SHP77 (cell line): ENCODE results near the gene FXYD3.
"Not testable (repeated sequence)": the region's sequence is repeated elsewhere in the genome, so short reads cannot be mapped to it uniquely, and the experiment has no call there.

Experiments
- DNase-seq, 2 experiments: peaks; one replicate each; lab custom pipeline; 2025; lab: John Stamatoyannopoulos, UW

The FXYD3 gene

DNA sequence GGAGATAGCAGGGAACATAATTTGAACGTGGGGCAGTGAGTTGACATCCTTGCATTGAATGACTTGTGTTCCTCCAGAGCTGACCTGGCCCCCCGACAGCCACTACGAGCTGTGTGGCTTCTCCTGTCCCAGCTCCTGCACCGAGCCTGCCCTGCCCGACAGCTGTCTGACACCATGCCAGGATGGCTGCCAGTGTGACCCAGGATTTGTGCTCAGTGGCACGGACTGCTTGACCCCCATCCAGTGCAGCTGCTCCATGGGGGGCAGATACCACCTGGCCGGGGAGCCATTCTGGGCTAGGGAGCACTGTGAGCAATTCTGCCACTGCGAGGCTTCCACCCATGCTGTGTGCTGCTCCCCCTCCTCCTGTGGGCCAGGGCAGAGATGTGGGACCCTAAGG is 29.2 kb upstream of the FXYD3 start:
- no peak for DNase-seq

DNA sequence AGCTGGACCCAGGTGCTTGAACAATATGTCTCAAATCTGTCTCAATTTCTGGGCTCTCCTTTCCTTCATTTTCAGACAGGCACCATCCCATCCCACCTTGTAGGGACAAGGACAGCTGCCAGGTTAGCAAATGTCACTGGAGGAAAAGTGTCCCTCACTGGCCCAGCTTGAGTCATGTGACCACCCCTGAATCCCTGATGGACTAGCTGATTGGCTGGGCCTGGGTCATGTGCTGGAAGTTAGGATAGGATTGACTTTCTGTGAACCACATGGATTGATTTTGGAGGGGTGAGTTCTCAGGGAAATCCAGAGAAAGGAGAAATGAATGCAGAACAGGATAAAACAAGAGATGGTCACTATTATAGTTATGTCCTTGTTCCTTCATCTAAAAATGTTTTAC is 28.2 kb upstream of the FXYD3 start:
- no peak for DNase-seq

DNA sequence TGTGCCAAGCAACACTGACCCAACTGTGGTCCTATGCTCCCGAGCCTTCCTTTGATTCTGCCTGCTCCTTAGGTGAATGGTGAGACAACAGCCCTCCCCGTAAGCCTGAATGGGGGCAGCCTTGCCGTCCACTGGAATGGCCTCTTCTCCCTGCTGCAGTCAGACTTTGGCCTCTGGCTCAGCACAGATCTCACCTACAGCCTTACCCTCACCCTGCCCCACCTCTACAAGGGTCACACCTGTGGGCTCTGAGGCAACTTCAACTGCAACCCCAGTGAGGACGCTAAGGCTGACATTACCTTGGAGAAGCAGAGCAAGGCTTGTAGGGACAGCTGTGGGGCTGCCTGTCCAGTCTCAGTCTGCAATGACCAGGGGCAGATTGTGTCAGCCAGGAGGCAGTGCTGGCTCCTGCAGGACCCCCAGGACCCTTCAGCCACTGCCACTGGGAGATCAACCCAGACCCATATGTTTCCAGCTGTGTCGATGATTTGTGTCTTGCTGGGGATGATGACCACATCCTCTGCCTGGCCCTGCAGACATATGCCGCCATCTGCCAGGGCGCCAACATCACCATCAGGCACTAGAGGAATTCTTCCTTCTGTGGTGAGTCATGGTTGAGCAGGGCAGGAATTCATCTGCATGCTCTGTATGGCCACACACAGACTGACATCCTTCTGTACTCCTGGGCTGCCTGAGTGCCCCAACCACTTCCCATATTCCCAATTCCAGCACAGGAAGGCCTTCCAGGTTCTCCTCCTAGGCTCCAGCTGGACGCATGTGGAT is 27.3 kb upstream of the FXYD3 start:
- no peak for DNase-seq

DNA sequence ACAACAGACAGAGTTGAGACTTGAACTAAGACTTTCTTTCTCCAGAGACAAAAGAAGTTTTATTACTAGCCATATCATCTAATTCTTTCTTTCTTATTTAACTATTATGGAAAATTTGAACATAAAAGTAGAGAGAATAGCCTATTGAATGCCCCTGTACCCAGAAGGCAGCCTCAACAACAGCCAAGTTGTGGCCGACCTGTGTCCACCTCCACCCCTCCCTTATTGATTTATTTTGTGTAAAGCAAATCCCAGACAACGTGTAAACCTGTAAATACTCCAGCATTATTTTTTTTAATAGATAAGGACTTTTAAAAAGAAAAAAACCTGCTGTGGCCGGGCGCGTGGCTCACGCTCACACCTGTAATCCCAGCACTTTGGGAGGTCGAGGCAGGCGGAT is 26.1 kb upstream of the FXYD3 start:
- no peak for DNase-seq

DNA sequence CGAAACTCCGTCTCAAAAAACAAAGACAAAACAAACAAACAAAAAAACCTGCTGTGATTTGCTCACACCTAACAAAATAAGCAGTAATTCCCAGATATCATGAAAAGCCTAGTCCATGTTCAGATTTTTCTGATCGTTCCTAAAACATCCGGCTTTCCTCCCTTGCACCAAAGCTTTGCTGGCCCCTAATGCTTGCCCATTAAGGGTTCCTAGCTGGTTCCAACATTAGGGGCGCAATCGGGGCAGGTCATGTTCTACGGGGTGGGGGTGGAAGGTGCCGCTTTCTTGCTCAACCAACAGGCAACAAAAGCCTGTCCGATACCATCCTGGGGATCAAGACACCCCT is 25.5 kb upstream of the FXYD3 start:
- DNase-seq: no peak

DNA sequence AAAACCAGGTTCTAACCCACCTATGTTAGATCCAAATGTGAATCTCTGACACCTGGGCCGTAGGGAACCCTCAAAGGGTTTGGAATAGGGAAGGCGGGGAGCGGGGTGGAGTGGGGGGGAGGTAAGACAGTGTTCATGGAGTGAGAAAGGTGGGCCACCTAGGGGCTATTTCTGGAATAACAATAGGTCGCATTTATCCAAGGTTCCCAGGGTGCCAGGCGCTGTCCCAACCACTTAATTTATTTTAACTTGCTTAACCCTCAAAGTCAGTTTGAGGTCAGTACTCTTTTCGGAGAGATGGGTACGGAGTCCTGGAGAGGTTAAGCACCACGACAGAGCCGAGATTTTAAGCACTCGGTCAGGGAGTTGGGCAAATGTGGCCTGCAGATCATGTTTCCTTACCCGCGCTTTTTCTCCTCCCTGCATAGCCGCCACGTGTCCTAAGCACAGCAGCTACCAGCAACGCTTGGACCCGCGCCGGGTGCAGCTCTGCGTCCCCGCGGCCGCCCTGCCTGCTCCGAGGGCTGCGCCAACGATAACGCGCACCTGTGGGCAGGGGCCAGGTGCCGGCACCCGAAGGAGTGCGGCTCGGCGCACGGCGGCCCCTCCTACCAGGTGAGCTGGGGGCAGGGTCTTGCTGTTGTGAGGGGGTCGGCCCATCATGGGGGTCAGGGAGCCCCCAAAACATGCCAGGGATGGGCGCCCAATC is 25.0 kb upstream of the FXYD3 start:
- DNase-seq: peak; percentile 34 to 49

DNA sequence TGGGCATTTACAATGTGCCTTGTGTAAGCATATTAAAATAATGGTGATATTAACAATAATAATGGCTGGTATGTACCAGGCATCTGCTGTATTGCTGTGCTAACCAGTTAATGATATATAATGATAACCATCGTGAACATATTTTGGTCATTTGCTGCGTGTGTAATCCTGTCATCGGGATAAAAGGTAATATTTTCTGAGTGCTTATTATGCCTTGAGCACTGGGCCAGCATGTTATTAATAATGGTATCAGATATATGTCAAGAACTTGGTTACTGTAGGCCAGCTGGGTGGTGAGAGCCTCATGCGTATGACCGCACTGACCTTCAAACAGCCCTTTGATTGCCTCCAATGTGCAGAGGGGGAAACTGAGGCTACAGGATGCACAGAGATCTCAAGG is 22.2 kb upstream of the FXYD3 start:
- no peak for DNase-seq

DNA sequence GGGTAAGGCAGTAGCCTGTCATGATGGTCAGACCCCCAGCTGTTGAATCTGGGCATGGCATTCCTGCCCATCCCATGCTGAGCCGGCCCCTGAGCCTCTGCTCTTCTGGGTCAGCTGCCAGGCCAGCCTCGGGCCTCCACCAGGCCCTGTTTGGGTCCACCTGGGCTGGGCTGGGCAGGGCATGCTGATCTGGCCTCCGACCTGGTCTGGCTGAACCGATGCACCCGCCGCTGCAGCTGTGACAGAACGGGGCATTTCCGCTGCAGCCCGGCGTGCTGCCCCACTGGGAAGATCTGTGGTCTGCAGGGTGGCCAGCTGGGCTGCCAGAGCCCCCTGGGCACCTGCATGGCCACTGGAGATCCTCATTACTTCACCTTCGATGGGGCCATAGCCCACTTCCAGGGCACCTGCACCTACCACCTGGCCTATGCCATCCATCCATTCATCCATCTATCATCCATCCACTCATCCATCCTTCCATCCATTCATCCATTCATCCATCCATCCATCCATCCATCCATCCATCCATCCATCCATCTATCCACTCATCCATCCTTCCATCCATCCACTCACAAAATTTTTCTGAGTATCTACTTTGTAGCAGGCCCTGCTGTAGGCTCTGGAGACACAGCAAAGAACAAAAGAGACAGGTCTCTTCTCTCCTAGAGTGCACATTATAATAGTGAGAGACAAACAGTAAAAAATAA is 21.5 kb upstream of the FXYD3 start:
- DNase-seq: no peak

DNA sequence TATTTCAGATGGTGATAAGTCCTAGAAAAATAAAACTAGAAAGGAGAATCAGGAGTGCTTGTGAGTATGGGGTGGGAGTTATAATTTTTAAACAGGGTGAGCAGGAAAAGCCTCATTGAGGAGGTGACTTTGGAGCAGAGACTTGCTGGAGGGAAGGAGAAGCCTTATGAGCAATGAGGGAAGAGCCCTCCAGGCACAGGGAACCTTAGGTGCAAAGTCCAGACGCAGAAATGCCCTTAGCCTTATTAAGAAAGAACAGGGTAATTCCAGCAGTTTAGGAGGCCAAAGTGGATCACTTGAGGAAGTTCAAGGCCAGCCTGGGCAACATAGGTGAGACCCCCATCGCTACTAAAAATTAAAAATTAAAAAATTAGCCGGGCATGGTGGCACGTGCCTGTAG is 21.0 kb upstream of the FXYD3 start:
- no peak for DNase-seq

DNA sequence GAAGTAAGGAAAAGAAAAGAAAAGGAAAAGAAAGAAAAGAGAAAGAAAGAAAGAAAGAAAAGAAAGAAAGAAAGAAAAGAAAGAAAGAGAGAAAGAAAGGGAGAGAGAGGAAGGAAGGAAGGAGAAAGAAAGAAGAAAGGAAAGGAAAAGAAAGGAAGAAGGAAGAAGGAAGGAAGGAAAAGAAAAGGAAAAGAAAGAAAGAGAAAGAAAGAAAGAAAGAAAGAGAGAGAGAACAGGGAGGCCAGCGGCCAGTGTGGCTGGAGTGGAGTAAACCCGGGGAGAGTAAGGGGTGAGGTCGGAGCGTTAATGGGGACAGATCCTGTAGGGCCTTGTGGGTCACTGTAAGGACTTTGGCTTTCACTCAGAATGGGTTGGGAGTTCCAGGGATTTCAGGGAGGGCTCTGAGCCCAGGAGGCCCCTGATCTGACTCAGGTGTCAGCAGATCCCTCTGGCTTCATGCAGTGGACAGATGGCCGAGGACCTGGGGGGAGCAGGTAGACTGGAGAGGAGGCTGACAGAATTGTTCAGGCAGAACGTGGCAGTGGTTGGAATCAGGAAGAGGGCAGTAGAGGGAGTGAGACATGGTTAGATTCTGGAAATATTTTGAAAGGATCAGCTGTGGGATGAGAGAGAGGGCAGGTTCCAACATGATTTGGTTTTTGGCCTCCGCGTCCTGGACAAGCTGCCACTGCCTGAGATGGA is 19.8 kb upstream of the FXYD3 start:
- DNase-seq: no peak

DNA sequence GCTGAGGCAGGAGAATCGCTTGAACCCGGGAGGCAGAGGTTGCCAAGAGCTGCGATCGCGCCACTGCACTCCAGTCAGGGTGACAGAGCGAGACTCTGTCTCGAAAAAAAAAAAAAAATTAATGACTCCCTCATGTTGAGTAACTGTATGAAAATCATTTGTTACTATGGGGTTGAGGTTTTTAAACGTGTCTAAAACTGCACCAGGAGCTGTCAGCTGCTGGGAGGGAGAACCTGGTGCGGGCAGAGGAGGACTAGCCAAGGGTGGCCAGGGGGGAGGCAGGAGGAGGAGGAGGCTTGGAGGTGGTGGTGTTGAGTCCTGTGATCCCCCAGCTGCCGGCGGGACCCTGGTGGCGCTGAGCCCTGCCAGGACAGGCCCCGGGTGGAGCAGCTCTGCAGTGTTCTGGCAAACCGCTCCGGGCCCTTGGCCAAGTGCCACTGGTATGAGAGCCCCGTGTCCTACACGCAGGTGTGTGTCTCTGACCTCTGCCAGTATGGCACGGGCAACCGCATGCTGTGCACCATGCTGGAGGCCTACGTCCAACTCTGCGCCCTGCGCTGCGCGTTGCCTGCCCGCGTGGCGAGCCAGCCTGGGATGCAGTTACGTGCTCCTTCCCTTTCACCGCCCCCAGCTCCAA is 17.1 kb upstream of the FXYD3 start:
- DNase-seq: no peak

DNA sequence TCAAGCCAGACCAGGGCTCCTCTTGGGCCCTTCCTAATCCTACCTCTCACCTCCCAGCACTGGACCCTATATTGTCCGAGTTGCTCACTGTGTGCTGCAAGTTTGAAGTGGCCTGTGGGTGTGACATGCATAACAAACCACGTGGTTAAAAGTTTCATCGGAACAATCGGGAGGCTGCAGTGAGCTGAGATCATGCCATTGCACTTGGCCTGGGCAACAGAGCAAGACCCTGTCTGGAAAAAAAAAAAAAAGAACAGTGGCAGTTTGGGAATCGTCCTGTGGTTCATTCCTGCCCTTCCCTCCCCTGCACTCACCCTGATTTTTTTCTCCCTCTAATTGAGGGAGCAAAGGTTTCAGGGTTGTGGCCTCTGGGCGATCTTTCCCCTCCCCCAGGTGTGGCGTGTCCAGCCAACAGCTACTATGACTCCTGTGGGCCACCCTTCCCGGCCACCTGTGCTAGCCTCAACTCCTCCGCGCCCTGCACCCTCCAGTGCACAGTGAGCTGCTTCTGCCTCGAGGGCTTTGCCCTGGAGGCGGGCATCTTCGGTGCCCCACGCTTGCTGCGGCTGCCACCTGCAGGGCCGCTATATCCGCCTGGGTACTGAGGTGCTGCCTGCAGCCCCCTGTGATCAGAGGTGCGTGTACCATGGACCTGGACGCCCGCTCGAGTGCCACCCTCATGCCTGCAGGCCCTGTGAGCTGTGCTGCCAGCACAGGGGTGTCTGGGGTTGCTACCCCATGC is 16.3 kb upstream of the FXYD3 start:
- no peak for DNase-seq

DNA sequence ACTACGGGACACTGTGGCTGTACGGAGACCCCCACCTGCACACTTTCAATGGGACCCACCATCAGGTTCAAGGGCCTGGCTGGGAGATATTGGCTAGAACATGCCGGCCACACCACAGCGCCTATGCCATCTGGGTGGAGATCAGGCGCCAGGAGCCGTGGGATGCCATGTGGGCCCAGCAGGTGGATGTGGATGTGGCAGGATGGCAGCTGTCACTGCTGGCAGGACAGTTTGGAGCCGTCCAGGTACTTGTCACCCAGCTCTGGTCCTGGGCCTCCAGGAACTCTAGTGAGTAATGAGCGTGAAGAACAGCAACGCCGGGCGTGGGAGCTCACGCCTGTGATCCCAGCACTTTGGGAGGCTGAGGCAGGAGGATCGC is 15.7 kb upstream of the FXYD3 start:
- DNase-seq: no peak

DNA sequence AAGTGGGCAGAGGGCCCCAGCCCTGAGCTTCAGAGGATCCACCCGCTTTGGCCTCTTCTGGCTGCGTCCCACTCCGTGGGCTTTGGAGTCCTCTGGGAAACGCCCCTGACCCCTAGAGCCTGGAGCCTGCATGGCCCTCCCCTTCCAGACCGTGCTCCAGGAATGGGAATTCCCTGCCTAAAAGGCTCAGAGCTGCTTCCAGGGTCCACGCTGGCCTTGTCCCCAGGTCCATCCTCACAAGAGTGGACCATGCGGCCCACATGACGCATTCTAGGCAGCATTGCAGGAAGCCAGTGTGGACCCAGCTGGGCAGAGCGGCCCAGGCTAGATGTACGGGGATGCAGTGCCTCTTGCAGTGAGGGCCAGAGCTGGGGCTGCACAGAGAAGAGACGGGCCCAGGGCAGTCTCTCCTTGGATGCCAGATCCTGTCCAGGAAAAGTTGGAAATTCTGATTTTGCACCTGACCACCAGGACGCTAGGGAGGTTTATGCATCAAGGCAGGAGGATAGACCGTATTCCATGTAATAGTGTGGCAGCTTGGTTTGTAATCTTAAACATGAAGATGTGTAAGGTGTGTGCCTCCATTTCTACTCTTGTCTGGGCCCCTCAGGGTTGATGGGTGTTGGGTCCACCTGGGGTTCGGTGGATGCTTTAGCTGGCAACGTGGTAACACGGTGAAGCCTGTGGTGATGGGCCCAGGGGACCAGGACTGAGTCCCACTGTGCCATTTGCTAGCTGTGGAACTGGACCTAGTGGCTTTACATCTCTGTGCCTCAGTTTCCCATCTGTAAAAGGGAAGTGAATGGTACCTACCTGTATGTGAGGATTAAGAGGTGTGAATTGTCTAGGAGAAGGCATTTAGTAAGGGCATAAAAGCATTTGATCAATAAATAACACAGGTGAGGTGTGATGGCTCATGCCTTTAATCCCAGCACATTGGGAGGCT is 14.8 kb upstream of the FXYD3 start:
- DNase-seq: no peak

DNA sequence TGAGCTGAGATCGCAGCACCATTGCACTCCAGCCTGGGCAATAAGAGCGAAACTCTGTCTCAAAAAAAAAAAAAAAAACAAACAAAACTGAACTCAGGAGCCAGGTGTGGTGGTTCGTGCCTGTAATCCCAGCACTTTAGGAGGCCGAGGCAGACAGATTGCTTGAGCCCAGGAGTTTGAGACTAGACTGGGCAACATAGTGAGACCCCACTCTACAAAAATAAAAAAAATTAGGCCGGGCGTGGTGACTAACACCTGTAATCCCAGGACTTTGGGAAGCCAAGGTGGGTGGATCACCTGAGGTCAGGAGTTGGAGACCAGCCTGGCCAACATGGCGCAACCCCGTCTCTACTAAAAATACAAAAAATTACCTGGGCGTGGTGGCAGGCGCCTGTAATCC is 13.7 kb upstream of the FXYD3 start:
- DNase-seq: not testable (repeated sequence)

DNA sequence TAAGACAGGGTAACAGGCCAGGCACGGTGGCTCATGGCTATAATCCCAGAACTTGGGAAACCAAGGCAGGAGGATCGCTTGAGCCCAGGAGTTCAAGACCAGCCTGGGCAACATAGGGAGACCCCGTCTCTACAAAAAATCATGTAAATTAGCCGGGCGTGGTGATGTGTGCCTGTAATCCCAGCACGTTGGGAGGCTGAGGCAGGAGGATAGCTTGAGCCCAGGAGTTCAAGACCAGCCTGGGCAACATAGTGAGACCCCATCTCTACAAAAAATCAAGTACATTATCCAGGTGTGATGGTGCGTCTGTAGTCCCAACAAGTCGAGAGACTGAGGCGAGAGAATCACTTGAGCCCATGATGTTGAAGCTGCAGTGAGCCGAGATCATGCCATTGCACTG is 12.0 kb upstream of the FXYD3 start:
- DNase-seq: not testable (repeated sequence)

DNA sequence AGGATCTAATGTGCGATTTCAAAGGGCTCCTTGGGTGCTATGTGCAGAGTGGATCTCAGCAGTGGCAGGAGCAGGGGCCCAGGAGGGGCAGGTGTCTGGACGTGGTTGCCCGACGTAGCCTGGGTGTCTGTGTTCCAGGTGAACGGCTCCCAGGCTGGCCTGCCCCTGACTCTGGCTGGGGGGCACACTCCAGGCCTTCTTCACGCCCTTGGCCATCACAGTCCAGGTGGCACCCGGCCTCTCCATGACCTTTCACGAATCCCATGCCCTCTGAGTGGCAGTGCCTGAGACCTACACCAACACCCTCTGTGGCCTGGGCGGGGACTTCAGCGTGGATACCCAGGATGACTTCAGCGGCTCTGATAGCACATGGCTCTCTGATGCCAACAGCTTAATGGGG is 11.3 kb upstream of the FXYD3 start:
- DNase-seq: no peak

DNA sequence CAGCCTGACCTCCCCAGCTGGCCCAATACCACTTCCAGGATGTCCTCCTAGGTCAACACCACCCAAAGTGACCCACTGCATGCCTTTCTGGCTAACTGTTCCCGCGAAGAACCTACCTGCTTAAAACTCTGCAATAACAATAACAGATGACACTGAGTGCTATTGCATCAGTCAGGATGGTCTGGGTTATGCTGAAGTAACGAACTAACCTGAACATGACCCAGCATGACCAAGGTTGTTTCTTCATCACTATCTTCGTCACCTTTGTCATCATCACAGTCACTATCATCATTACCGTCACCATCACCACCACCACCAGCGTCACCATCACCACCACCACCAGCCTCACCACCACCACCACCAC is 10.6 kb upstream of the FXYD3 start:
- DNase-seq: no peak

DNA sequence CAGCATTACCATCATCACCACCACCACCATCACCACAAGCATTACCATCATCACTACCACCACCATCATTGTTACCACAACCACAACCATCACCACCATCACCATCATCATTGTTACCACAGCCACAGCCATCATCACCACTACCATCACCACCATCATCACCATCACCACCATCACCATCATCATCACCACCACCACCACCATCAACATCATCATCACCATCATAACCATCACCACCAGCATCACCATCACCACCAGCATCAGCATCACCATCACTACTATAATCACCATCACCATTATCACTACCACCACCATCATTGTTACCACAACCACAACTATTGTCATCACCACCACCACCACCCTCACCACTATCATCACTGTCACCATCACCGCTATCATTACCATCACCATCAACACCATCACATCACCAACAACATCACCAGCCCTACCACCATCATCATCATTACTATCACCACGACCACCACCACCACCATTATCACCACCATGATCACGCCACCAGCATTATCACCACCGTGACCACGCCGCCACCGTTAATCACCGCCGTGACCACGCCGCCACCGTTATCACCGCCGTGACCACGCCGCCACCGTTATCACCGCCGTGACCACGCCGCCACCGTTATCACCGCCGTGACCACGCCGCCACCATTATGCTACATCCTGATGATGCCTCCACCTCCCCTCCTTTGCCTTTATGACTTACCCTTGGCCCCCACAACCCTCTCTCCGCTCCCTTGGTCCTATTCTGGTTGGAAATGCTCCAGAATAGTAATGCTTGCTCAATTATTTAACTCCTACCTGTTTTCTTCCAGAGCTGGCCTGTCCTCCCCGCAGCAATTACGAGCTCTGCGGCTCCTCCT is 10.0 kb upstream of the FXYD3 start:
- DNase-seq: no peak

DNA sequence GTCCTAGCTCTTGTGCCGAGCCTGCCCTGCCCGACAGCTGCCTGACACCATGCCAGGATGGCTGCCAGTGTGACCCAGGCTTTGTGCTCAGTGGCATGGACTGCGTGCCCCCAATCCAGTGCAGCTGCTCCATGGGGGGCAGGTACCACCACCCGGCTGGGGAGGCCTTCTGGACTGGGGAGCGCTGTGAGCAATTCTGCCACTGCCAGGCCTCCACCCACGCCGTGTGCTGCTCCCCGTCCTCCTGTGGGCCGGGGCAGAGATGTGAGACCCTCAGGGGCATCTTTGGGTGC is 9.4 kb upstream of the FXYD3 start:
- DNase-seq: no peak
